Islet of Langerhans (tissue), 1 donor: ENCODE results near the gene ULK1.

Source experiments
- FAIRE-seq: peaks from one replicate; lab custom pipeline; 2011; peaks lifted over from hg19 to GRCh38; lab: Jason Lieb, UNC

ULK1 gene

DNA sequence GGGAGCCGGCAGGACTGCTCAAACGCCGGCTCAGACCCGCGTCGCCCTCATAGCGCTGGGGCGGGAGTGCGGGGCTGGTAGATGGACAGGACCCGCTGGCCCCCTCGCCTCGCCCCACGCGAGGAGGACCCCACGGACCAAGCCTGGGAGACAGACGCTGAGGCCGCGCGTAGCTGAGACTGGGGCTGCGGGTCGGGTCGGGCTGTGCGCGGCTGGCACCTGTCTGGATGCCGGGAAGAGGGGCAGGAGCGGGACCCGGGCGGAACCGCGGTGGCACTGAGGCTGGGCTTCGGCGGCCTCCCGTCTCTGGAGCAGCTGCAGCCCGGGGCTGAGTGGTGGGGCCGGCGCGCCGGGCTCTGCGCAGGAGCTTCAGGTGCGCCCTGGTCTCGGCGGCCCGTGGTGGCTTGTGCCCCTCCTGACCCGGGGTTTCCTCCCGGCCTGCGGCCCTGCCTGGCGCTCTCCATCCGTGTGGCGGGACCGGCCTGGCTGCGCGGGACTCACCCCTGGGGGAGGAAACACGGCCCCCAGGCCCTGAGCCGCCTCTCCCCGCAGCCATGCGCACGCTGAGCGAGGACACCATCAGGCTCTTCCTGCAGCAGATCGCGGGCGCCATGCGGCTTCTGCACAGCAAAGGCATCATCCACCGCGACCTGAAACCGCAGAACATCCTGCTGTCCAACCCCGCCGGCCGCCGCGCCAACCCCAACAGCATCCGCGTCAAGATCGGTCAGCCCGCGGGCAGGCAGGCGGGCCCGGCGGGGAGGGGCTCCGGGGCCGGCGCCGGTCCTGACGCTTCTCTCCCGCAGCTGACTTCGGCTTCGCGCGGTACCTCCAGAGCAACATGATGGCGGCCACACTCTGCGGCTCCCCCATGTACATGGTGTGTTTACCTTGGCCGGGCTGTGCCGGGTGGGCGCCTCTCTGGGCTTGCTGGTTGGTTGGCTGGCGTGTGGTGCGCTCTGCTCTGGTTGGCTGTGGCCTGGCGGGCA is 14.0 kb downstream of the ULK1 start:
- no peak for FAIRE-seq

- no peak for FAIRE-seq
Observed at GRCh38 chr12:131909081-131909751, 14.8 kb downstream of the ULK1 start.

DNA sequence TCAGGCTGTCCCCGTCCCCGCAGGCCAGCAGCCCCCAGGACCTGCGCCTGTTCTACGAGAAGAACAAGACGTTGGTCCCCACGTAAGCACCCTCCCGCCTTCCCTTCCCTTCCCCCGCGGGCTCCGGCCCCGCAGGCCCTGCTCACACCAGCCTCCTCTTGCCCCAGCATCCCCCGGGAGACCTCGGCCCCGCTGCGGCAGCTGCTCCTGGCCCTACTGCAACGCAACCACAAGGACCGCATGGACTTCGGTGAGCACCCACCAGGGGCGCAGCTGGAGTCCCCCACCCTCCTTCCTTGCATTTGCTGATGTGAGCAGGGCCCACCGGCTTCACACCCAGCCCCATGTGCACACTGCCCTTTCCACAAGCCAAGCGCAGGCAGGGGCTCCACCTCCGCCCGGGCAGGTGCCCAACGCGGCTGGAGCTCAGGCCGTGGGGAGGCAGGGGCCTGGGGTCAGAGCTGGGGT is 15.4 kb downstream of the ULK1 start:
- no peak for FAIRE-seq

DNA sequence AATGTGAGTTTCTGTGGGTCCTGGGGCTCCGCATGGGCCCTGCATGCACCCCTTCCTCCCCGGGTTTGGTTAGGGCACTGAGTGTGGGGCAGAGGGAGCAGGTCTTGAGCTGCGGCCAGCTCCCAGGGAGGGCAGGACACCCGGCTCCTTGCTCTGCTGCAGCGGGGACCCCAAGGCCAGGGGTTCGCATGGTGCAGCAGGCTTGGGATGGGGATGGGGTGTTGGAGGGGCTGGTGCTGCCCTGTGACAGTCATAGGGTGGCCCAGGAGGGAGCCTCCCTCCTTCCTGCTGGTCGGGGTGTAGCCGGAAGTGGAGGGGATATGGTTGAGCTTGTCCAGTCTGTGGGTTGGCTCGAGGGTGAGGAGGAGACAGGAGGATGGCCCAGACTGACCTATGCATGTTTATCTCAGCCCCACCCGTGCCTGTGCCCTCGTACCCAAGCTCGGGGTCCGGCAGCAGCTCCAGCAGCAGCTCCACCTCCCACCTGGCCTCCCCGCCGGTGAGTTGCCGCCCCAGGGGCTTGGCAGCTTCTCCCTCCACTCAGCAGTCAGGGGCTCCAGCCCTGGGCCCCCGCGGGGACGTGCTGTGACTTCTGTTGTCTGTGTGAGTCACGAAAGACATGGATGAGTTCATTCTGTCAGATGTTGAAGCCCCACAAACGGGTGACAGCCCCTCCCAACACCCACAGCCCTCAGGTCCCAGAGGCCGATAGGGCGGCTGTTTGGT is 16.0 kb downstream of the ULK1 start:
- no peak for FAIRE-seq

- FAIRE-seq = no peak
Observed at GRCh38 chr12:131911028-131911650, 16.7 kb downstream of the ULK1 start.

- FAIRE-seq = no peak
Observed at GRCh38 chr12:131911851-131912477, 17.5 kb downstream of the ULK1 start.

GRCh38 chr12:131912518-131913274 is 18.3 kb downstream of the ULK1 start:
- FAIRE-seq = no peak

- no peak for FAIRE-seq
Observed at GRCh38 chr12:131913666-131914065, 19.2 kb downstream of the ULK1 start.

DNA sequence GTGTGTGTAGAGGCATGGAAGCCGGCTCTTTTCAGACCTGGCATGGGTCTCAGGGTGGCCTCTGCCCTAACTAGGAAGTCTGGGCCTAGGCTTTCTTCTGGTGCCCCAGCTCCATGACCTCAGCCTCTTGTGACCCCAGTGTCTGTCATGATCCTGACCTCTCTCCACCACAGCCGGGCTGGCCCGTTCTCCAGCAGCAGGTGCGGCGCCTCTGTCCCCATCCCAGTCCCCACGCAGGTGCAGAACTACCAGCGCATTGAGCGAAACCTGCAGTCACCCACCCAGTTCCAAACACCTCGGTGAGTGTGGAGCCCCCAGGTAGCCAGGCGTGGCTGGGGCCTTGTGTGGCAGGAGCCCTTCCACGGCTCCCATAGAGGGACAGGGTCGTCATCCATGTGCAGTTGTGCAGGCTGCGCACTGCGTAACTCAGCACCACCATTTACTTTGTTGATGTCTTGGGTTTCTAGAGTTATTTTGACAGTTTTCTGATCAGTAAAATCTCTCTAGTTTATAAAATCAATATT is 19.8 kb downstream of the ULK1 start:
- FAIRE-seq = no peak

- no peak for FAIRE-seq
Observed at GRCh38 chr12:131915000-131915689, 20.7 kb downstream of the ULK1 start.

- no peak for FAIRE-seq
Observed at GRCh38 chr12:131915823-131916222, 21.4 kb downstream of the ULK1 start.

DNA sequence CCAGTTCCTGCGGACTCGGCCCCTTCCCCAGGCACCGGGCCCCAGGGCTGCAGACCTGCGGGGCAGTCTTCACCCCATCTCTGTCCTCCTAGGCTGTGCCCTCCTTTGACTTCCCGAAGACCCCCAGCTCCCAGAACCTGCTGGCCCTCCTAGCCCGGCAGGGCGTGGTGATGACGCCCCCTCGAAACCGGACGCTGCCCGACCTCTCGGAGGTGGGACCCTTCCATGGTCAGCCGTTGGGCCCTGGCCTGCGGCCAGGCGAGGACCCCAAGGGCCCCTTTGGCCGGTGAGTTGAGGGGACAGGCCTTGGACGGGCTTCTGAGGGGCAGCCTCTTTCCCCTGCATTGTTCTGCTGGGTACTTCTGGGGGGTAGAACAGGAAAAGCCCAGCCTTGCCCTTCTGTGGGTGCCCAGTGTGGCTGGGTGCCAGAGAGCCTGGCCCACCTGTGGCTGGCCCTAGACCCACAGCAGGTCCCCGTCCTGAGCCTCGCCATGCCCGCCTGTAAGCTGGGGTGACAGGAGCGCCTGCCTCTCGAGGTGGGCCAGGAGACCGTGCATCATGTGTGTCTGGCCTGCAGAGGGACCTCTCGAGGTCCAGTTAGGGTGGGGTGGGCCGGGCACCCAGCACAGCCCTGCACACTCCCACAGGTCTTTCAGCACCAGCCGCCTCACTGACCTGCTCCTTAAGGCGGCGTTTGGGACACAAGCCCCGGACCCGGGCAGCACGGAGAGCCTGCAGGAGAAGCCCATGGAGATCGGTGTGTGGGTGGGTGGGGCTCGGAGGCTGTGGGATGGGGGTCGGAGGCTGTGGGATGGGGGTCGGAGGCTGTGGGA is 22.1 kb downstream of the ULK1 start:
- no peak for FAIRE-seq

DNA sequence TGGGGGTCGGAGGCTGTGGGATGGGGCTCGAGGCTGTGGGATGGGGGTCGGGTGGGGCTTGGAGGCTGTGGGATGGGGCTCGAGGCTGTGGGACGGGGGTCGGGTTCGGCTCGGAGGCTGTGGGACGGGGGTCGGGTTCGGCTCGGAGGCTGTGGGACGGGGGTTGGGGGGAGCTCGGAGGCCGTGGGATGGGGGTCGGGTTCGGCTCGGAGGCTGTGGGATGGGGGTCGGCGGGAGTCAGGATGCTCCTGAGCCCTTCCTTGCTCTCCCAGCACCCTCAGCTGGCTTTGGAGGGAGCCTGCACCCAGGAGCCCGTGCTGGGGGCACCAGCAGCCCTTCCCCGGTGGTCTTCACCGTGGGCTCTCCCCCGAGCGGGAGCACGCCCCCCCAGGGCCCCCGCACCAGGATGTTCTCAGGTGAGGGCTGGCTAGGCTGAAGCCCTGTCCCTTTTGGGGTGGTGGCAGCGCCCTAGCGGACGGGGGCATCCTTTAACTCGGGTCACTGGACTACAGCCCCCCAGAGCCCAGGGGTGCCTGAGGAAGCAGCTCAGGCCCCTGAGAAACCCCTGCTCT is 22.8 kb downstream of the ULK1 start:
- FAIRE-seq = no peak

- FAIRE-seq = no peak
Observed at GRCh38 chr12:131917711-131918306, 23.4 kb downstream of the ULK1 start.

GRCh38 chr12:131918311-131919050 is 24.1 kb downstream of the ULK1 start:
- FAIRE-seq = no peak

GRCh38 chr12:131919051-131919347 is 24.6 kb downstream of the ULK1 start:
- FAIRE-seq = no peak

DNA sequence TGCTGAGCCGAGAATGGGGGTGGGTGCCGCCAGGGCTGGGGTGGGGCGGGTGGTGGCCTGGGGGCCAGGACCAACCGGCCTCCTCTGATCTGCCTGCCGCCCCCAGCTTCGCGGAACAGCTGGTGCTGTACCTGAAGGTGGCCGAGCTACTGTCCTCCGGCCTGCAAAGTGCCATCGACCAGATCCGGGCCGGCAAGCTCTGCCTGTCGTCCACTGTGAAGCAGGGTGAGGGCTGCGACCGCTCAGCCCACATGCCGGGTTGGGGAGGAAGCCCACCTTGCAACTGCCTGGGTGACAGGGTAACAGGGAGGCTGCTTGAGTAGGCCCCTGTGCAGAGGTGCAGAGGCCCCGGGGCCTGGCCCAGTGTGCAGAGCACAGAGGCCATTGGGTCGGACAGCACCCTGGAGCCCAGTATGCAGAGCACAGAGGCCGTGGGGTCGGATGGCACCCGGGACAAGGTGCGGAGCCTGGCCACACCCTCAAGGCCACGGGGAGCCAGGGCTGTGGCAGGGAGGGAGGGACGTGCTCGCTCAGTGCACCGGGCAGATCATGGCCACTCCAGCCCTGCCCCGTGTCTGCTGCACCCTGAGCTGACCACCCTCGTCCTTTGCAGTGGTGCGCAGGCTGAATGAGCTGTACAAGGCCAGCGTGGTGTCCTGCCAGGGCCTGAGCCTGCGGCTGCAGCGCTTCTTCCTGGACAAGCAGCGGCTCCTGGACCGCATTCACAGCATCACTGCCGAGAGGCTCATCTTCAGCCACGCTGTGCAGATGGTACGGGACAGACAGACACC is 25.1 kb downstream of the ULK1 start:
- no peak for FAIRE-seq
